ENCODE data around the gene GPRC5A. TPM values are rescaled to one million over a fixed set of nuclear protein-coding genes. Genes with fewer than 3 reads are reported as not detected.

The GPRC5A gene
- total RNA-seq, 4 donors from 2014 or later = 2.0 to 13.2 (median 12.4) TPM

DNA sequence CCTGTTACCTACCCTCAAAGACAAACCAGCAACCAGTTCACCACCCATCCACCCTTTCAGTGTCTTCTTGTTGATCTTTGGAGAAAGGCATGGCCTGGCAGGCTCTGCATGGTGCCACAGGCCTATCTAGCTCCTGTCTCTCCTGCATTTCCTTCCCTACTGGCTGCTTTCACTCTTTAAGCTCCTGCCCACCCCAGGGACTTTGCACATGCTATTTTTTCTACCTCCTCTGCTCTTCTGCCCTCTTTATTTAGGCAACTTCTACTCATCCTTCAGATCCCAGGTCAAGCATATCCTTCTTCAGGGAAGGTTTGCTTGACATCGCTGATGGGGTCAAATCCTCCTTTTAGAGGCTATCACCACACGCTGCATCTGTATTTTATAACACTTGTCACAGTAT is 27.1 kb upstream of the GPRC5A start:
- no peaks in the 10 kb centered on the region for H3K9me3 ChIP-seq
- H3K27me3 ChIP-seq = no peaks in the 10 kb centered on the region
- no peaks in the 10 kb centered on the region for H3K4me1 ChIP-seq
- H3K36me3 ChIP-seq = no peaks in the 10 kb centered on the region
- H3K27ac ChIP-seq = no peak overlapping the region
- DNase-seq = no peak
- intact Hi-C loops (cut with DNase I; ENCODE audit: low total_unique reads) = no loop called here
- TF ChIP-seq, protein P1, sequence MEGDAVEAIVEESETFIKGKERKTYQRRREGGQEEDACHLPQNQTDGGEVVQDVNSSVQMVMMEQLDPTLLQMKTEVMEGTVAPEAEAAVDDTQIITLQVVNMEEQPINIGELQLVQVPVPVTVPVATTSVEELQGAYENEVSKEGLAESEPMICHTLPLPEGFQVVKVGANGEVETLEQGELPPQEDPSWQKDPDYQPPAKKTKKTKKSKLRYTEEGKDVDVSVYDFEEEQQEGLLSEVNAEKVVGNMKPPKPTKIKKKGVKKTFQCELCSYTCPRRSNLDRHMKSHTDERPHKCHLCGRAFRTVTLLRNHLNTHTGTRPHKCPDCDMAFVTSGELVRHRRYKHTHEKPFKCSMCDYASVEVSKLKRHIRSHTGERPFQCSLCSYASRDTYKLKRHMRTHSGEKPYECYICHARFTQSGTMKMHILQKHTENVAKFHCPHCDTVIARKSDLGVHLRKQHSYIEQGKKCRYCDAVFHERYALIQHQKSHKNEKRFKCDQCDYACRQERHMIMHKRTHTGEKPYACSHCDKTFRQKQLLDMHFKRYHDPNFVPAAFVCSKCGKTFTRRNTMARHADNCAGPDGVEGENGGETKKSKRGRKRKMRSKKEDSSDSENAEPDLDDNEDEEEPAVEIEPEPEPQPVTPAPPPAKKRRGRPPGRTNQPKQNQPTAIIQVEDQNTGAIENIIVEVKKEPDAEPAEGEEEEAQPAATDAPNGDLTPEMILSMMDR (IDR thresholded peaks at IDR 0.05) = no peak
- TF ChIP-seq POLR2A (IDR thresholded peaks at IDR 0.05) = no peak
- H3K4me3 ChIP-seq = no peak overlapping the region

DNA sequence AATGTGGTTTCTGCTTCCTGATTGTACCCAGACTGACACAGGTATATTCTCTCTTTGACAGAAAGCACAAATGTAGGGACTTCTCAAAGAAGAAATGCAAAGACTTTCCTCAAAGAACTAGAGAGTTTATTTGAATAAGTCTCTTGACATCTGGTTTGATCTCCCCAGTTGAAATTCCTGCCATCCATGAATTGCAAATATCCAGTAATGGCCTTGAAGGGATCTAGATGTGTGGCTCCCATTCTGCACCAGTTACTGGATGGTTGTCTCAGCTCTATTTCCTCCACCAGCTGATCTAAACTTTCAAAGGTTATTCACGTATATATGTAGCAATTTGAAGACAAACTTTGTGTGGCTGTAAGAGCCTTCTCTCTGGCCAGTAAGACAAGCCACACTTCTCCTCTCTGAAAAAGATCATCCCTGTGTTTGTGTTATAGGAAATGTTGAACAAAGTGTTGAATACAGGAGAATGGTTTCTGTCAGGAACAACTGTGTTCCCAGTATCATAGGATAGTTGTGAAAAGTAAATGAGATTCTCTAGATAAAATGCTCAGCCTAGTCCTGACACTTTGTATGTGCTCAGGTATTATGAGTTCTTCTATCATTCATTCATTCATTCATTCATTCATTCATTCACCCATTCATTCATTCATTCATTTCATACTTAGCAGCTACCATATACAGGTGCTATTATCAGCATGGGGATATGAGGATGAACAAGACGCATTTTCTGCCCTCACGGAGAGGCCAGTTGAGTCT is 22.7 kb upstream of the GPRC5A start:
- DNase-seq = no peak
- Histone ChIP-seq H3K4me3 (no peak overlapping the region), H3K36me3 (no peaks in the 10 kb centered on the region), H3K4me1 (no peaks in the 10 kb centered on the region), H3K27me3 (no peaks in the 10 kb centered on the region), H3K27ac (no peak overlapping the region), H3K9me3 (no peaks in the 10 kb centered on the region)
- no peak for TF ChIP-seq POLR2A (IDR thresholded peaks at IDR 0.05)
- TF ChIP-seq, protein P1 (IDR thresholded peaks at IDR 0.05) = no peak
- intact Hi-C loops (cut with DNase I; ENCODE audit: low total_unique reads) = no loop called here

DNA sequence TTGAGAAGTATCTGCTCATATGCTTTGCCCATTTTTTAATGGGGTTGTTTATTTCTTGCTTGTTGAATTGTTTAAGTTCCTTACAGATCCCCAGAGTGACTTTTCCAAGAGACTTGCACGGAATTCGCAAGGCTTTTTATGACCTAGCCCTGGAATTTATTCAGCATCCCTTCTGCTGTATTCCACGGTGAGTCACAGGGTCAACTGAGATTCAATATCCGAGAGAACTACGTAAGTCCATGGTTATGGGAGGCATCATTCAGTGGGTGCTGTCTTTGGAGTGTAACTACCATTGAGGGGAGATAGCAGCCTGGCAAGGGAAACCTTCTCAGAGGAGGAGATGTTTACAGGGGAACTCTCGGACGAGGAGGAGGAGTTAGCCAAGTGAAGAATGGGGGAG is 20.9 kb upstream of the GPRC5A start:
- no peaks in the 10 kb centered on the region for H3K36me3 ChIP-seq
- intact Hi-C loops (cut with DNase I; ENCODE audit: low total_unique reads) = no loop called here
- no peaks in the 10 kb centered on the region for H3K27me3 ChIP-seq
- TF ChIP-seq, protein P1 (IDR thresholded peaks at IDR 0.05) = no peak
- no peak for TF ChIP-seq POLR2A (IDR thresholded peaks at IDR 0.05)
- DNase-seq = no peak
- no peak overlapping the region for H3K4me3 ChIP-seq
- no peak overlapping the region for H3K27ac ChIP-seq
- no peaks in the 10 kb centered on the region for H3K4me1 ChIP-seq
- no peaks in the 10 kb centered on the region for H3K9me3 ChIP-seq

DNA sequence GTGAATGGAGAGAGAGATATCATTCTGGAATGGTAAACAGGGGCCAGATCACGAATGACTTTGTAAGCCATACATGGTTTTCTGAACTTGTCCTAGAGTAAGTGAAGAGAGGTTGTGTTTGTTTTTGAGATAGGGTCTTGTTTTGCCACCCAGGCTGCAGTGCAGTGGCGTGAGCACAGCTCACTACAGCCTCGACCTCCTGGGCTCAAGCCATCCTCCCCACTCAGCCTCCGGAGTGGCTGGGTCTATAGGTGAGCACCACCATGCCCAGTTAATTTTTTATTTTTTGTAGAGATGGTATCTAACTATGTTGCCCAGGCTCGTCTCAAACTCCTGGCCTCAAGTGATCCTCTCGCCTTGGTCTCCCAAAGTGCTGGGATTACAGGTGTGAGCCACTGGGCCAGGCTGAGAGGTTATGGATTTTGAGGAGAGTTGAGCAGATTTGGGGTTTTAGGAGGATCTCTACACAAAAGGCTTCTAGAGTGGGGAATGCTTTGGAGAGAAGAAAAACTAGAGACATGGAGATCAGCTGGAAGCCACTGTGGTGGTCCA is 19.7 kb upstream of the GPRC5A start:
- no peaks in the 10 kb centered on the region for H3K36me3 ChIP-seq
- H3K27ac ChIP-seq = no peak overlapping the region
- H3K4me3 ChIP-seq = no peak overlapping the region
- no peak for TF ChIP-seq POLR2A (IDR thresholded peaks at IDR 0.05)
- TF ChIP-seq, protein P1 (IDR thresholded peaks at IDR 0.05) = no peak
- H3K9me3 ChIP-seq = no peaks in the 10 kb centered on the region
- H3K27me3 ChIP-seq = no peaks in the 10 kb centered on the region
- no peak for DNase-seq
- intact Hi-C loops (cut with DNase I; ENCODE audit: low total_unique reads) = no loop called here
- no peaks in the 10 kb centered on the region for H3K4me1 ChIP-seq

DNA sequence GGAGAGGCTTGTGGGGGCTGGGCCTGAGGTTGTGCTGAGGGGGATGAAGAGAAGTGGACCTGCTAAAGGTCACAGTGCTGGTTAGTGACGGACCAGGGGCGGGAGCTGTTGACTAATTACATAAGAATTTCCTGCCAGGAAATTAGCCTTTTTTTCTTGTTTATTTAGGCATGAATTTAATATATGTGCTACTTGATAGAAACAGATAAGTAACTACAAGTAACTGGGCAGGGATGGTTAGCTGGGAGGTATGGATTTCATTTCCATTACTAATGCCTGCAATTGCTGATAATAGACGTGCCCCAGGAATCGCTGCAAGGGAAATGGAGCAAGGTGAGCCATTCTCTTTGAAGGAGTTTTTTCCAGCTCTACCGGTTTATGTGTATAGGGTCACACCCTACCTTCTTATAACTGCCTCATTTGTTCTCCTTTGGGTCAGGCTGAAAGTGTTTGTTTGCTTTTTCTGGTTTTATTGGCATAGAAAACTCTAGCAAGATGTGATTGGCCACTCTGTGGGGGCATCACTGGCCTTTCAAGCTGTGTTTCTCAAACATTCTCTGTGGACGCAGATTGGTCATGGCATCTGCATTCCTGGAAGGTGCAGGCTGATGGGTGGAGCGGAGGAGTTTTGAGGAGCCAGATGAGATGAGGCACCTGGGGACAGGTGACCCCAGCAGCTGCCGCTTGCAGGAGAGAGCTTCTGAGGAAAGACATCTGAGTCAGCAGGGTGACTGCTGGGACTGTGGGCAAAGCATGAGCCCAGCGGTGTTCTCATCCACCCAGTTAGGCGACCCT is 19.0 kb upstream of the GPRC5A start:
- intact Hi-C loops (cut with DNase I; ENCODE audit: low total_unique reads) = no loop called here
- TF ChIP-seq, protein P1 (IDR thresholded peaks at IDR 0.05) = no peak
- TF ChIP-seq POLR2A (IDR thresholded peaks at IDR 0.05) = no peak
- DNase-seq = no peak

More for the DNA sequence above, 19.0 kb upstream of the GPRC5A start:
- Histone ChIP-seq H3K4me1 (no peaks in the 10 kb centered on the region), H3K4me3 (no peak overlapping the region), H3K27me3 (no peaks in the 10 kb centered on the region), H3K9me3 (no peaks in the 10 kb centered on the region), H3K27ac (no peak overlapping the region), H3K36me3 (no peaks in the 10 kb centered on the region)
